Pons (tissue), 1 donor: ENCODE measurements around the gene APOB.

Source experiments
- DNase-seq: peaks from one replicate; pipeline ENCODE4 v3.0.0-alpha.2; 2016; ENCODE audit warnings: low spot score

Gene APOB, protein sequence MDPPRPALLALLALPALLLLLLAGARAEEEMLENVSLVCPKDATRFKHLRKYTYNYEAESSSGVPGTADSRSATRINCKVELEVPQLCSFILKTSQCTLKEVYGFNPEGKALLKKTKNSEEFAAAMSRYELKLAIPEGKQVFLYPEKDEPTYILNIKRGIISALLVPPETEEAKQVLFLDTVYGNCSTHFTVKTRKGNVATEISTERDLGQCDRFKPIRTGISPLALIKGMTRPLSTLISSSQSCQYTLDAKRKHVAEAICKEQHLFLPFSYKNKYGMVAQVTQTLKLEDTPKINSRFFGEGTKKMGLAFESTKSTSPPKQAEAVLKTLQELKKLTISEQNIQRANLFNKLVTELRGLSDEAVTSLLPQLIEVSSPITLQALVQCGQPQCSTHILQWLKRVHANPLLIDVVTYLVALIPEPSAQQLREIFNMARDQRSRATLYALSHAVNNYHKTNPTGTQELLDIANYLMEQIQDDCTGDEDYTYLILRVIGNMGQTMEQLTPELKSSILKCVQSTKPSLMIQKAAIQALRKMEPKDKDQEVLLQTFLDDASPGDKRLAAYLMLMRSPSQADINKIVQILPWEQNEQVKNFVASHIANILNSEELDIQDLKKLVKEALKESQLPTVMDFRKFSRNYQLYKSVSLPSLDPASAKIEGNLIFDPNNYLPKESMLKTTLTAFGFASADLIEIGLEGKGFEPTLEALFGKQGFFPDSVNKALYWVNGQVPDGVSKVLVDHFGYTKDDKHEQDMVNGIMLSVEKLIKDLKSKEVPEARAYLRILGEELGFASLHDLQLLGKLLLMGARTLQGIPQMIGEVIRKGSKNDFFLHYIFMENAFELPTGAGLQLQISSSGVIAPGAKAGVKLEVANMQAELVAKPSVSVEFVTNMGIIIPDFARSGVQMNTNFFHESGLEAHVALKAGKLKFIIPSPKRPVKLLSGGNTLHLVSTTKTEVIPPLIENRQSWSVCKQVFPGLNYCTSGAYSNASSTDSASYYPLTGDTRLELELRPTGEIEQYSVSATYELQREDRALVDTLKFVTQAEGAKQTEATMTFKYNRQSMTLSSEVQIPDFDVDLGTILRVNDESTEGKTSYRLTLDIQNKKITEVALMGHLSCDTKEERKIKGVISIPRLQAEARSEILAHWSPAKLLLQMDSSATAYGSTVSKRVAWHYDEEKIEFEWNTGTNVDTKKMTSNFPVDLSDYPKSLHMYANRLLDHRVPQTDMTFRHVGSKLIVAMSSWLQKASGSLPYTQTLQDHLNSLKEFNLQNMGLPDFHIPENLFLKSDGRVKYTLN (N-terminal part only)

DNA sequence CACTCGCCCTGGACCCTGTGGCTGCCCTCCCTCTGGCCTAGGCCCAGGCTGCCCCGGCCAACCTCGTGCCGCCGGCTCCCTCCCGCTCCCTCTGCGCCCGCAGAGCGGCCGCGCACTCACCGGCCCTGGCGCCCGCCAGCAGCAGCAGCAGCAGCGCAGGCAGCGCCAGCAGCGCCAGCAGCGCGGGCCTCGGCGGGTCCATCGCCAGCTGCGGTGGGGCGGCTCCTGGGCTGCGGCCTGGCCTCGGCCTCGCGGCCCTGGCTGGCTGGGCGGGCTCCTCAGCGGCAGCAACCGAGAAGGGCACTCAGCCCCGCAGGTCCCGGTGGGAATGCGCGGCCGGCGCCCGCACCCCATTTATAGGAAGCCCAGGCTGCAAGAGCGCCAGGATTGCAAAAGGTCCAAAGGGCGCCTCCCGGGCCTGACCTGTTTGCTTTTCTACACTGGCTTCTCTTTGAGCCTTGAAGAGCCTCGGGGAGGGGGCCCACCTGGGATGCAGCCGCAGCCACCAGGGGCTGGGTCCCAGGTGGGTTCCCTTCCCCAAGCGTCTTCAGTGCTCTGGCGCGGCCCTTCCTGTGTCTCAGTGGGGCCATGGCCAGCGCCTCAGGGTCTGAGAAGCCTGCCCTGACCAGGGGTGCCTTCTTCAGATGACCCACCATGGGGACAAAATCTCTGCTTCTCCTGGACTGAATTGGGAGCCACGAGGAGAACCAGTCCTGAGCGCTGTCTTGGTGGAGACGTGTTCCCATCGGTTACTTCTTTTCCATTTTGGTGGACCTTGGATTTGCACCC is at the start of gene APOB:
Gene APOB (minus strand): TSS at position 330 of the 789 bp plus-strand sequence. CDS start 128 bp downstream, at position 202.
- no peak for DNase-seq

DNA sequence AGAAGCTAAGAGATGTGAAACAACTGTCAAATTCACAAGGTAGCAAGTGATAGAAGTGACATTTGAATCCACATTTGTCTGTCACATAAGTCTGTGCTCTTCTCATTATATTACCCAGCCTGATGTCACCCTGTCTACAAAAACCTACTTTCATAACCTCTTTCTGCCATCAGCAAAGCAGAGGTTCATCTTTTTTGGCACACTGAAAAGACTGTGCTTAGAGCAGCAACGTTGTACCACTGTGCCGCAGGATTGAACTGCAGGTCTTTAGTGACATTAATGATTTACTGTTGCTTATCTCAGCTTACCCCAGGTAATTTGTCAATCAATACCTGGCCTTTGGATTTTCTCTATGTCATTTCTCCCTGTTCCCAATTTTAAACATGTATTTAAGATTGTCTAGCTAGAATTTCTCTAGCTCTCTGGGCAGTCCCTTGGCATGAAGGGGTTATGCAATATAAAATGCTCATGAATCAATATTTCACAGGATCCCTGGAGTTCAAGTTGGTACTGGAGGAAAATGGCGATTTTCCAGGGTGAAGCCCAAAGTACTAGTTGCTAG is 48.5 kb upstream of the APOB start:
- DNase-seq: no peak

DNA sequence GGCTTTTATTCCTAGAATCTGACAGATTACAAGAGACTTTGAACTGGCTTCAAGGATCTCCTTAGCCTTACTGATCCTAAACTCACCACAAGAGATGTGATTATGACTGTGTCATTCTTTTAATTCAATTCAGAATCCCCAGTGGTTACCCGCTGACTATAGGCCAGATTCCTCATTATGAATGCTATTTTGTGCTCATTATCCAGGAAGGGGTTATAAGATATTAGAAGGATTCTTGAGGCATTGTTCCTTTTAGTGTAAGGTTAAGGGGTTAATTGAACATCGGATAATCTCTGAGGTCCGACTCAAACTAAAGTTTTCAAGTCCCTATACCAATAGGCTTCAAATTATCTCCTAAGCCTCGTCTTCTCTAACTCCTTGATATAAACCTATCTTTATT is 40.5 kb upstream of the APOB start:
- DNase-seq: no peak

DNA sequence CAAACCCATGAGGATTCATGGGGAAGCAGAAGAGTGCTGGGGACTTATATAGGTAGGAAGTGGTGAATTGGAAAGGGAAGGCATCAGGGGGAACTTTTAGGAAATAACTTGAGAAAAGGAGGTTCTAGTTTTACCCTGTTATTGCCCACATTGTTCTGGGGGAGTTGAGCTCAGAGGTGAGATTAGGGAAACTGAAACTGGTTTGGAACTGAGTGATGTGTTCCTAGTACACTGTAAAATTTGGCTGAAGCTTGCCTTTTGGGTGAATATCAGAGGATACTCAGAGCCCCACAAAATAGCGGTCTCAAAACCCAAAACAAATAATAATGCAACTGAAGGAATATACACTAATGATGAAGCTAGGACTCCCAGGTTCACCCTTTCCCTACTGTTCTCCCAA is 39.6 kb upstream of the APOB start:
- DNase-seq: no peak

DNA sequence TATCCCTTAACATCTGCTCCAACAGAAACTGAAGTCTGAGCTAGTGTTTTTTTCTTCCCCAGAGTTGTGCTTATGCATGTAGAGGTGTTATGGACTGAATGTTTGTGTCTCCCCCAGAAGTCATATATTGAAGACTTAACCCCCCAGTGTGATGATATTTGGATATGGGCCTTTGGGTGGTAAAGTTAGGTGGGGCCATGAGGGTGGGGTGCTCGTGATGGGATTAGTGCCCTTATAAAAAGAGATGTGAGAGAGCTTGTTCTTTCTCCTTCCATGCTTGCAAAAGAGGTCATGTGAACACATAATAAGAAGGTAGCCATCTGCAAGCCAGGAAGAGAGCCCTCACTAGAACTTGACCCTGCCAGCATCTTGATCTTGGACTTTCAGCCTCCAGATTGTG is 34.4 kb upstream of the APOB start:
- DNase-seq: no peak

DNA sequence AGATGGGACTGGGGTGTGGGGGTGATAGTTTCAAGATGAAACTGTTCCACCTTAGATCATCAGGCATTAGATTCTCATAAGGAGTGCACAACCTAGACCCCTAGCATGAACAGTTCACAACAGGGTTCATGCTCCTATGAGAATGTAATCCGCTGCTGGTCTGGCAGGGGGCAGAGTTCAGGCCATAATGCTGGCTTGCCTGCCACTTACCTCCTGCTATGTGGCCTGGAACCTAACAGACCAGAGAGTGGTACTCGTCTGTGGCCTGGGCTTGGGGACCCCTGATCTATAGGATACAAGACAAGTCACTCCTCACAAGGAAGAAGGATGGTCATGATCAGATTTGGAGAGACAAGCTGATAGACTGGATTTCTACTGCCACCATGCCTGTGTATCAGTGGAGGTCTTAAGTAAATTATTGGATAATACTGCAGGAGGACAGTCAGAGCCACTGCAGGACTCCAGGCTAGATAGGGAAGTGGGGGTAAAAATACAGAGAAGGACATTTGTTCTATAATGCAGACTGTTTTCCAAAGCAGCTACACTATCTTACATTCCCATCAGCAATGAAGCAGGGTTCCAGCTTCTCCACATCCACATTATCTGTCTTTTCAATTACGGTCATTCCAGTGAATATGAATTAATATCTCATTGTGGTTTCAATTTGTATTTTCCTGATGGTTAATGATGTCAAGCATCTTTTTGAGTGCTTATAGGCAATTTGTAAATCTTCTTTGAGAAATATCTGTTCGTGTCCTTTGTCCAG is 28.8 kb upstream of the APOB start:
- no peak for DNase-seq

DNA sequence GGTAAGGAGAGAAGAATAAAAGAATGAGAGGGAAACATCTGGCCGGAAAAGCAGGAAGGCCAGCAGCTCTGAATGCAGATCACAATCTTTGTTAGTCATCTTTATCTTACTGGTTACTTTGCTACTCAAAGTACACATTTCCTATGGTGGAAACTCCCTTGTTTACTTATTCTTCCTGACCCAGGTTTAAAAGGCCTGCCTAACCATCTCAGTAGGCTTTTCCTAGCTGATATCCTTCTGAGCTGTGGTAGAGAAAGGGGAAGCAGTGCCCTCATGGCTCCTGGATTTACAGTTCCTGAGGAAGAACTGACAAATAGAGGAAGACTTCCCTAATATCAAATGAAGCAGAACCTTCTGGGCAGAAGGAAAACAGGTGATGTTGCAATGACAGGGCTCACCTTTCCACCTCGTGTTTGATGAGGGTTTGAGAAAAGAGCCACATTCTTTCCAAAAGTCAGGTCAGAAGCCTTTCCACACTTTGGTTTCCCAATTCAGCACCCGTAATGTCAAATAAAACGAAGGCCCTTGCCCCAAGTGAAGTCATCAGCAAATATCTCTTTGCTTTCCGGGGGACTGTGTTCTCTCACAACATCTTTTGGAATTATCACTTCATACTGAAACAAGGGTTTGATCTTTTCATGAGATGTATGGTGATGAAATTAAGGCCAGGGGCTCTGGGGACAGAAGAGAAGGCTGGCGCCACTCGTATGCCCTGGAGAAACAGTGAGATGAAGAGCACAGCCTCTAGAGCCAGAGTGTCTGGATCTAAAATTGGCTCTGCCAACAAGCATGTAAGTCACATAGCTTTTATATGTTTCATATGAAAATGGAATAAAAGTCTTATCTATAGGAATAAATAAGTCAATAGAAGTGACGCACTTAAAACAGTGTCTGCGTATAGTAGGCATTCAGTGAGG is 26.7 kb upstream of the APOB start:
- DNase-seq: no peak

DNA sequence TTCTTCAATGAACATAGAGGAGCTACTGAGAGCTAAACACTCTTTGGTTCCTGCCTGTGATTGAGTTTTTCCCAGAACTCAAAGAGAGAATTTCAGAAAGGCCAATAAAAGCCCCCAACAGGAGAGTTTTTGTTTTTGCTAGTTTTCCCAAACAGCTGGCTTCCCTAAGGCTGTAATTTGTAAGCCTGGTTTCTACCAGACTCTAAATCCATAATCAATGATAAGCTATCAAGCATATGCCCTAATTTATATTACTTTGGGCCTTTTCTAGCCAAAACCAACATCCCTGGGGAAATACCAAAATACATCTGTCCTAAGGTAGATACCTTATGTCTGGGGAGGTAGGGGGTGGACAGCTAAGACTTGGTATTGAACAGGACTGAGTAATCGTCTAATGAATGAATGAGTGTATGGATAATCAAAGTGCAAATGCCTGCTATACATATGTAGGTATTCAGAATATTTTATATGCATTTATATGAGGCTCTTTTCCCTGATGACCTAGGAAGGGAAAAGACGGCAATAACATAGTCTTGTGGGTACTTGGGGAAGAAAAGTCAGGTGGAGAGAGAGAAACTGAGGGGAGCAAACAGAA is 26.0 kb upstream of the APOB start:
- no peak for DNase-seq

DNA sequence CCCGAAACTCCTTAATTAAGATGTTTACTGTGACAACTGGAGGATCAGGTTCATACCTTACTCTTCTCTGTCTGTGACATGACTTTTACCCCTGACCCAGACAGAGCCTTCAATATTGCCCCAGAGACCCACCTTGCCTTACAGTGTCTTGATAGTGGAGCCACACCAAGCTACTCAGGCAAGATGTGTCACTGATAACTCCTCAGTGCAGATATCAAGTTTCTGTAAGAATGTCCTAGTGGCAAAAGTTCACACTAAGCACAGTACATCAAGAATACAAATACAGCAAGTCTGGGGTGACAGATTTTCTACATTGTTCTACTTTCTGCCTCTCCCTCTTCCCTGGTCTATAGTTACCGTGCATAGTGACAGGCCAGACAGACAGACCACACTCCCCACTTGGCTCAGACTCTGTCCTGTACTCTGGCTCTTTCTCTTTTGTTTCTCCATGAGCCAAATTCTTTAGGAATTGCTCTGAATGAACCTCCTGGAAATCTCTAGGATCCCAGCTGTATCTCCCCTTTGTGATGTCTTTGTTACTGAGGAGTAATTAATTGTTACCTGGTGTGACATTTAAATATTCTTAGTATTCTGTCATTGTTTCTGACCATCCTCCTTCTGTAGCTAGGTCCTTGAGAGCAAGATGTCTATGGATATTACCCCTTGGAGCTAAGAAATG is 24.1 kb upstream of the APOB start:
- no peak for DNase-seq

DNA sequence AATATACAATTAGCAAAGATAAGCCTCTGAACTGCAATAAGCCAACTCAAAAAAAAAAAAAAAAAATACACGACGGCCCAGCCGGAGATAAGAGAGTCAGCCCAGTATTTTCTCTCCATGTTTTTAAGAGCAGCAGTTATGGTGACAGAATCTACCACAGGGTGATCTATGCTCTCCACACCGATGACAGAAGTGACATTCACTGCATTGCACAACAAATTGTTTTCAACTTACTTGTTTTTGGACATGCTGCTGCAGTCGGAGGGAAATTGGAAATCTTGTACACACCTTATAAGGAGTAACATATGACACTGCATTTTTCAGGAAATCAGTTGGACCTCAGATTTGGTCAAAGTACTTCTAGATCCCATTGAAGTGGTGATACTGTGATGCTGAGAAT is 23.3 kb upstream of the APOB start:
- DNase-seq: no peak

DNA sequence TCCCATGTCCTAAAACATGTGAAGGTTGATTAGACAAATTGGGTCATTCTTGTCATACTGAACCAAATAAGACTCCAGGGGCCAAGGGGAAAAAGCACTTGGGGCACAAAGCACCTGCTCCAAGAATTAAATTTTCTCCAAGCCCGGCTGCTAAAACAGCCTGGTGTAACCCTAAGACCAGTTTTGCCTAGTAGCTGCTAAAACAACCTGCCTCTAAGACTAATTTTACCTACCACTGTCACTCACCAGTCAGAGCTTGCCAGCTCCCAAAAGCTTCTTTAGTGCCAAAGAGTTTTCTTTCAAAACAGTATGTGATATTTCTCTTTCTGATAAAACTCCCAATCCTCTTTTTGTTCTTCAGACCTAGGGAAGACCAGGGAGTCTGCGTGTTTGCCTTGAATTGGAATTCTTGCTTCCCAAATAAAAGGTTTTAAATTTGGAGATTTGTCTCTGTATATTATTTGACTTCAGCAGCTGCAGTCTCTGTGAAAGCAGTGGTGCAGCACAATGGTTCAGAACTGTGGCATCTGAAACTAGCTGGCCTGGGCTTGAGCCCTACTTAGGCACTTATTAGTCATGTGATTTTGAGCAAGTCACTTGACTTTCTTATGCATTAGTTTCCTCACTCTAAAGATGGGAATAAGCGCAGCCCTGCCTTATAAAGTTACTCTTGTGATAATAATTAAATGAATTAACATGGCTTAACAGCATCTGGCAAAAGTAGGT is 16.2 kb upstream of the APOB start:
- no peak for DNase-seq

DNA sequence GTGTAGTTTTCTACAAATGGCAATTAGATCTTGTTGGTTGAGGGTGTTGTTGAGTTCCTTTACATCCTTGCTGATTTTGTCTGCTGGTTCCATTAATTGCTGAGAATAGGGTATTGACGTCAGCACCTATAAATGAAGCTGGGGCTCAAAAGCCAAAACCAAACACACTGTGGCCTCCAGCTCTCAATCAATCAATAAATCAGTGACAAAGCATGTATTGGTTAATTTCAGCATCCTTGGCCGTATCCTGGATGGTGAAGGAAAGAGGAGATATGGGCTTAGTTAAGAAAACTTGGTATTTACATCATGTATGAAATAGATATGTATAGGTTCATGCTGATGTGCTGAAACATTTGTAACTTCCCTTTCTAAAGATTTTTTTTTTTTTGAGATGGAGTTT is 13.2 kb upstream of the APOB start:
- no peak for DNase-seq

DNA sequence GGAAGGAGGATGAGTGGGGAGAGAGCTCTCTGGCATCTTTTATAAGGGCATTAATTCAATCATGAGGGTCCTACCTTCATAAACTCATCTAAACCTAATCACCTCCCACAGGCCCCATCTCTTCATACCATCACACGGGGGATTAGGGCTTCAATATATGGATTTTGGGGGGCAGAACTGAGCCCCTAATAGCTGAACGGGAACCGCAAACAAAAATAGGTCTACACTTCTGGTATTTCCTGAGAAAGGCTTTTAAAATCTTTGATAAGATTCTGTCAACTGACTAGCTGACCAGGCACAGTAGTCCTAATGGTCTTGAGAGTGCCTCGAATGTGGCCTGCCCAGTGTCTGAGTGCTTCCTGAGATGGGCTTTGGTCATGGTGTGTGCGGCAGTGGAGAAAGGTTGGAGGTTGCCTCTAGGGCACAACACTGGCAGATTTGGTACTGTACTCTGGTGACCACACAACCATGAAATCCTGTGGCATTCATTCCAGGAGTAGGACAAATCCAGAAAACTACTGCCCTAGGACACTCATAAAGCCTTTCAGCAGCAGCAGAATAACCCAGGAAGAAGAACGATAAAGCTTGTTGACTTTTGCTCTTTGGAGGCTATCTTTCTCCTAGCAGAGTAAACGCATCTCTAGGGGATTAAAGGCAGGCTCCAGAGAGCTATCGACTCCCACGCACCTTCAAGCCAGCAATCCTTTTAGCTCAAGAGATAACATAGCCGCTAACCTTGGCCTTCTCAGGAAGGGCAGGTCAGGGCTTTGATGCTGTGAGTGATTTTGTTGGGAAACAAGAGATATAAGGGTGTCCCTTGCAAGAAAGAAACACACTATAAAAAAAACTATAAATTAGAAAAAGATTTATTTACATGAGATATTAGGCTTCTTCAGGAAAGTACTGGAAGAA is 12.3 kb upstream of the APOB start:
- no peak for DNase-seq

DNA sequence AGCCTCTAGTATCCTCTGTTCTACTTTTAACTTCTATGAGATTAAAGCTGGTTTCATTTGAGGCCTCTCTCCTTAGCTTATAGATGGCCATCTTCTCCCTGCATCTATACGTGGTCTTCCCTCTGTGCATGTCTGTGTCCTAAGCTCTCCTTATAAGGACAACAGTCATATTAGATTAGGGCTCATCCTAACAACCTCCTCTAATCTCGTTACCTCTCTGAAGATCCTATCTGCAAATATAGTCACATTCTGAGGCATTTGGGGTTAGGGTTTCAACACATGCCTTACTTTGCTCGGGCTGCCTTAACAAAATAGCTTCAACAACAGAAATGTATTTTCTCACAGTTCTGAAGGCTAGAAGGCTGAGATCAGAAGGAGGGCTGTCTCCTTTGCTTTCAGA is 11.6 kb upstream of the APOB start:
- DNase-seq: no peak

DNA sequence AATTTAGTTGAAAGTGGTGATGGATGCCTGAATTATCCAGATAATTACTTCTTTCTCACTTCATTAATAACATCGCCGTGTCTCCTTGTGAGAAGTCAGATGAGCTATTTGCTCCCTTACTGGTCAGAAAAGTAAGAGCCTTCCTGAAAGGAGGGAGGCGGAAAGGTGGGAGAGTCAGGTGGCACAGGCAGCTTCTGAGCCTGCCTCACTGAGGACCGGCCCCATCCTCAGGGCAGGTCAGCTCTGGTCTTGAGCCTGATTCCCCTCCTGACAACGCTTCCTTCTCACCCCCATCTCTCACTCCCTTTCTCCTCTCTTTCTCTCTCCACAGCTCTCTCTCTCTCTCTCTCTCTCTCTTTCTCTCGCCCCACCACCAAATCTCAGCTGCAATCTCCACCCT is 10.1 kb upstream of the APOB start:
- no peak for DNase-seq

DNA sequence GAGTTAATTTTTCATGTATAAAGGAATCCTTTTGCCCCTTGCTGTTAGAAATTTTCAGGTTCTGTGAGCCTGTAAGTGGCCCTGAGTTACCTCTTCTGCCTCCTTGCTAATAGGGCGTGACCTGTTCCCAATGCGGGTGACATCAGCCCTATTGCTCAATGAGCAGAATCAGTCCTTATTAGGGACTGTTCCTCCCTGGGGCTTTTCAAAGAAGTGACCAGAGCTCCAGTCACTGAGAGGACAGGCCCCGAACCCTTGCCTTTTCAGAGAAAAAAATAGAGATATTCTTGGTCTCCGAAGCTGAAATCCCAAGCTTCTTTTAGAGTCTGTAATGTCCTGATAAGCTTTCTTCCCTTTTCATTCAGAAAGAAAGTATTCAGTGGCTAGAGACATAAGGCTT is 8.2 kb upstream of the APOB start:
- no peak for DNase-seq

DNA sequence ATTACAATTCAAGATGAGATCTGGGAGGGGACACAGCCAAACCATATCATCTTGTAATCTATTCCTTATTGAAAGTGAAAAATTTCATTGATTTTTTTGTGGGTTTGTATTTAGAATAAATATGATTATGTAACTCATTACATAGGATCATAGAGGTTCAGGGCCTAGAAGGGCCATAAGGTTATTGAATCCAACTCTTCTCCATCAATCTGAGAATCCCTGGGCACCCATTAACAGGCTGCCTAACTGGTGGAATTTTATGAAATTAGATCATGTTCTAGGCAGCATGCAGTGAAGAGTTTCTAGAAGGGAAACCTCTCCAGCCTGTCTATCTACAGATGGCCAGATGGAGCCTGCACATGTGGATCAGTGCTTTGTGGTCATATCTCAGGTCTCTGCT is 6.3 kb upstream of the APOB start:
- DNase-seq: no peak
